ENCODE measurements around the gene CTXND1.

DNA sequence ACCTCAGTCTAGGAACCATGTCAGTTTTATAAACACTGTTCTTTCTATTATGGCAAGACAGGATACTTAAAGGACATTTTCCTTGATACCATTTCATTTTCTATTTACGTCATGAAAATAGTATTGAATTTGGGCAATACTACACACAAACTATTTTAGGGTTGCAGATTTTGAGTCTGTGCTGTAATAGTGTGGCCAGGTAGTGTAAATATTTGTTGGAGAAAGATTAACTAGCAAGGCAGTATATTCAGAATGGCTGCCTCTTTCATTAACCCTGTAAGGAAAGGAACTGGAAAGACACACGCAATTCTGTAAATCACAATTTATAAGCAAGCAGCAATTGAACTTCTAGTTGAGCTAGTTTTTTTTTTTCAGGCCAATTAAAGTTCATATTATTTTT lies 2.0 kb downstream of the CTXND1 start:
- TF ChIP-seq, protein P1, sequence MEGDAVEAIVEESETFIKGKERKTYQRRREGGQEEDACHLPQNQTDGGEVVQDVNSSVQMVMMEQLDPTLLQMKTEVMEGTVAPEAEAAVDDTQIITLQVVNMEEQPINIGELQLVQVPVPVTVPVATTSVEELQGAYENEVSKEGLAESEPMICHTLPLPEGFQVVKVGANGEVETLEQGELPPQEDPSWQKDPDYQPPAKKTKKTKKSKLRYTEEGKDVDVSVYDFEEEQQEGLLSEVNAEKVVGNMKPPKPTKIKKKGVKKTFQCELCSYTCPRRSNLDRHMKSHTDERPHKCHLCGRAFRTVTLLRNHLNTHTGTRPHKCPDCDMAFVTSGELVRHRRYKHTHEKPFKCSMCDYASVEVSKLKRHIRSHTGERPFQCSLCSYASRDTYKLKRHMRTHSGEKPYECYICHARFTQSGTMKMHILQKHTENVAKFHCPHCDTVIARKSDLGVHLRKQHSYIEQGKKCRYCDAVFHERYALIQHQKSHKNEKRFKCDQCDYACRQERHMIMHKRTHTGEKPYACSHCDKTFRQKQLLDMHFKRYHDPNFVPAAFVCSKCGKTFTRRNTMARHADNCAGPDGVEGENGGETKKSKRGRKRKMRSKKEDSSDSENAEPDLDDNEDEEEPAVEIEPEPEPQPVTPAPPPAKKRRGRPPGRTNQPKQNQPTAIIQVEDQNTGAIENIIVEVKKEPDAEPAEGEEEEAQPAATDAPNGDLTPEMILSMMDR (conservative IDR thresholded peaks at IDR 0.05; ENCODE audit: low read depth, low read length), result no peak
- TF ChIP-seq EZH2 (IDR thresholded peaks at IDR 0.05; ENCODE audit: low read length, unreplicated experiment), result no peak
- TF ChIP-seq EZH2phosphoT487 (IDR thresholded peaks at IDR 0.05; ENCODE audit: borderline replicate concordance, low read length), result no peak

All from PC-3 (cell line).